GM18517 (cell line): ENCODE results near the gene SOBP.

Experiments used
- ATAC-seq: cut with Tn5 transposase; IDR thresholded peaks from one replicate; pipeline ENCODE4 v1.9.1; 2021; ENCODE audit warnings: mild to moderate bottlenecking, moderate library complexity; ENCODE audit not compliant: unreplicated experiment

Gene SOBP

DNA sequence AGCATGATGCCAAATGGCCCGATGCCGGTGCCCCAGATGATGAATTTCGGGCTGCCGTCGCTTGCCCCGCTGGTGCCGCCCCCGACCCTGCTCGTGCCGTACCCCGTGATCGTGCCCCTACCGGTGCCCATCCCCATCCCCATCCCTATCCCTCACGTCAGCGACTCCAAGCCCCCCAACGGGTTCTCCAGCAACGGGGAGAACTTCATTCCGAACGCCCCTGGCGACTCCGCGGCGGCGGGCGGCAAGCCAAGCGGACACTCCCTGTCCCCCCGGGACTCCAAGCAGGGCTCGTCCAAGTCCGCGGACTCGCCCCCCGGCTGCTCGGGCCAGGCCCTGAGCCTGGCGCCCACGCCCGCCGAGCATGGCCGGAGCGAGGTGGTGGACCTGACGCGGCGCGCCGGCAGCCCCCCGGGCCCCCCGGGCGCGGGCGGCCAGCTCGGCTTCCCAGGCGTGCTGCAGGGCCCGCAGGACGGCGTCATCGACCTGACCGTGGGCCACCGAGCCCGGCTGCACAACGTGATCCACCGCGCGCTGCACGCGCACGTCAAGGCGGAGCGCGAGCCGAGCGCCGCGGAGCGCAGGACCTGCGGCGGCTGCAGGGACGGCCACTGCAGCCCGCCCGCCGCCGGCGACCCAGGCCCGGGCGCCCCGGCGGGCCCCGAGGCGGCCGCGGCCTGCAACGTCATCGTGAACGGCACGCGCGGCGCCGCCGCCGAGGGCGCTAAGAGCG lies 144.6 kb downstream of the SOBP start:
- no peak for ATAC-seq

- no peak for ATAC-seq
Observed at GRCh38 chr6:107635057-107635515, 145.2 kb downstream of the SOBP start.

- no peak for ATAC-seq
Observed at GRCh38 chr6:107636486-107636885, 146.6 kb downstream of the SOBP start.

GRCh38 chr6:107637316-107638315 lies 147.7 kb downstream of the SOBP start:
- no peak for ATAC-seq

GRCh38 chr6:107638493-107638892 lies 148.6 kb downstream of the SOBP start:
- ATAC-seq: no peak

GRCh38 chr6:107639511-107639910 lies 149.6 kb downstream of the SOBP start:
- ATAC-seq: no peak

- no peak for ATAC-seq
Observed at GRCh38 chr6:107641071-107641470, 151.2 kb downstream of the SOBP start.

DNA sequence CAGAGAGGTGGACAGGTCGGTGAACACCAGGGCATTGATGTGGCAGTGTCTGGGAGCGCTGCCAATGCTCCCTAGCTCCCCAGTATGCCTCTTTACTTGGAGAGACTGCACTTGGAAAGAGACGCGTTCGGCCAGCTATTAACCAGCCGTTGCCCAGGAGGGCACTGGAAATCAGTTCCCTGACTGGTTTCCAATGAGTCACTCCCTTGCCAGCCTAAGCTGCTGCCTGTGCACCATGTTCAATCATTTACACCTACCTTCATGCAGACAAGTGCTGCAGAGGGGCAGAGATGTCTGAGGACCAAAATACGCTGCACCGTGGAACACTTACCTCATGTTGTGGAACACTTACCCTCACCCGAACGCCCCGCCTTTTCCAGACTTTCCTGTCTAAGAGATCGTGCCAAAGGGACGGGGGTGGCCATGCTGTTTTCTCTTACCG lies 151.6 kb downstream of the SOBP start:
- no peak for ATAC-seq

GRCh38 chr6:107642095-107642860 lies 152.4 kb downstream of the SOBP start:
- ATAC-seq: peak; percentile 59

DNA sequence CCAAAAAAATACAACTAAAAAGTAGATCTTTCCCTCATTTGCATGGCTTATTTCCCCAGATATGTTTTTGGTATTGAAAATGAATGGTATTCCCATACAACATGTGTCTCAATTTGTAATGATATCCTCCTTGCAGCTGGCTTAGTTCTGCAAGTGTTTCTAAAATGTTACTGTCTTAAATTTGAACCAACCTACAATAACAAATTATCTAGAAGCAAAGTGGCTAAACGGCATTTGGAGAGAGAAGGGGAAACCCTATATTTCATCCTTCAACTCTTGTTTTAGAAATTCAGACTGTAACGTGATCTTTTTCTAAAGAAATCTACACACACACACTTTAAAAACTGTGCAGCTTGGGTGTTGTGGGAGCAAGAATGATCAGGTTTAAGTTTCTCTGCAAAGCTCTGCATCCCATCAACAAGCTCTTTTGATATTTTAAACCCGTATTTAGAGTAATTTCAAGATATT lies 153.0 kb downstream of the SOBP start:
- no peak for ATAC-seq

GRCh38 chr6:107644513-107644912 lies 154.6 kb downstream of the SOBP start:
- no peak for ATAC-seq

GRCh38 chr6:107645740-107646139 lies 155.8 kb downstream of the SOBP start:
- no peak for ATAC-seq

- ATAC-seq: no peak
Observed at GRCh38 chr6:107646176-107646575, 156.3 kb downstream of the SOBP start.

DNA sequence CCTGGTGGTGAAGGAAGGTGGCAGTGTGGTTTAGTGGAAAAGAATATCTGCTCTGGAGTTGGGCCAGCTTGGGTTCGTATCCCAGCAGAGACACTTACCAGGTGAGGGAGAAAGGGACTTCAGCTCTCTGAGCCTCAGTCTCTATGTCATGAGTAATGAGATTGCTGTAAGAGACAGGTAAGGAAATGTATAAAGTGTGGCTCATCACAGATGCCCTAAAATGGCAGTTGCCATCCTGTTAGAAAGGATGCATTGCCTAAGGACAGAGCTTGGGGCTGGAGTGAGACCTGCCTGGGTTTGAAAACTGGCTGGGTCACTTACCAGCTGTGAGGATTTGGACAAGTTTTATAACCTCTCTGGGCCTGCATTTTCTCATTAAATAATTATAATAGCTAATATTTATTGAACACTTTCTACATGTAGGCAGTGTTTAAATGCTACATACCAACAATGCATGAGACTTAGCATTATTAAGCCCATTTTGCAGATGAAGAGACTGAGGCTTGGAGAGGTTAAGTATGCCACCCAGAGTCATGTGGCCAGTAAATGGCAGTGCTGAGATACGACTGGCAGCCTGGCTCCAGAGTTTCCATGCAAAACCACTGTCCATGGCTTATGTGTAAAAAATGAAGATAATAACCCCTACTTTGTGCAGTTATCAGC lies 157.0 kb downstream of the SOBP start:
- ATAC-seq: no peak

- ATAC-seq: no peak
Observed at GRCh38 chr6:107647439-107647948, 157.6 kb downstream of the SOBP start.

DNA sequence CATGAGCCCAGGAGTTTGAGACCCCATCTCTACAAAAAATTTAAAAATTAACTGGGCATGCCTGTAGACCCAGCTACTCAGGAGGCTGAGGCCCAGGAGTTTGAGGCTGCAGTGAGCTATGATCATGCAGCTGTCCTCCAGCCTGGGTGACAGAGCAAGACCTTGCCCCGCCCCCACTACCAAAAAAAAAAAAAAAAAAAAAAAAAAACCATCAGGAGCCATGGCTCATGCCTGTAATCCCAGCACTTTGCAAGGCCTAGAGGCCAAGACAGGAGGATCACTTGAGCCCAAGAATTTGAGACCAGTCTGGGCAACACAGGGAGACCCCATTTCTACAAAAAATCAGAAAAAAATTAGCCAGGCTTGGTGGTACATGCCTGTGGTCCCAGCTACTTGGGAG lies 159.1 kb downstream of the SOBP start:
- ATAC-seq: no peak

- ATAC-seq: no peak
Observed at GRCh38 chr6:107652526-107653182, 162.7 kb downstream of the SOBP start.

DNA sequence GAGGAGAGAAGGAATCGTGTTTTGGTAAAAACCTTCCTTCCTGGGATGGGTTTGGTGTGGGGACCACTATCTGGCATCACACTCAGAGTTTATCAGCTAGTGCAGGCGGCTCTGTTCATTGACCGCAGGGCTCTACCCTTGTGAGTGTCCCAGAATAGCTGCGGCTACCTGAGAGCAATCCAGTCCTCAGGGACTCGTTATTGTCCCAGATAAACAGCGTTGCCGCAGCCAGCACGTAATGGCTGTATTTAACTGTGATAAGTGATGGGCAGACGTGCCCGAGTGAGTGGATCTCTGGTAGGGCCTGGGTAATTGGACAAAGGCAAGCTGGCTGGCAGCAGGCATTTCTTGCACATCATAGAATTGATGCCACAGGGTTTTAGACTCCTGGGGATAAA lies 163.3 kb downstream of the SOBP start:
- no peak for ATAC-seq

DNA sequence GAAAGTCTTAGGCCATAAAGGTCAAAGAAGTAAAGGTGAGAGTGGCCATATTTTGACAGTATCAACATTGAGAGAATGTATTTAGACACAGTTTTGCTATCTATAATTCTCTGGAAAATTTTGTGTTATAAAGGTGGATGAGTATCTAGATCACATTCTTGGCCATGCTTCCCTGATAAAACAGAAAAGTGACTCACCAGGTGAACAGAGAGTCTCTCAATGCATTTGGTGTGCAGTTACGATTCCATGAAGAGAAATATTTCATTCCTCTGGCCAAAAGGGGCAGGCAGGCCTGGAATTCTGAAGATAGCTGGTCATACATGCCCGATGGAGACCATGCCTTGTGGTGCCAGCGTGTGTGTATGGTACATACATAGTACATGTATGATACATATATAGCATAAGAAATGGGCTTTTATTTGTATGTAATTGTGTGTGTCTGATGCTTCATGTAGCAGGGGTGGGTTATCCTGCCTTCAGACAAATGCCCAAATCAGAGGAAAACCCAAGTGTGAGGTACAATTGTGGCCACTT lies 164.0 kb downstream of the SOBP start:
- no peak for ATAC-seq
